Measurements from ENCODE around the gene S100P. TPM values are rescaled to one million over a fixed set of nuclear protein-coding genes. Genes with fewer than 3 reads are reported as not detected.

Gene S100P
- total RNA-seq, 1 donor from 2014 or later: 16.1 TPM

- intact Hi-C loops (cut with DNase I): no loop called here
Observed at GRCh38 chr4:6660430-6660829, 33.2 kb upstream of the S100P start.

GRCh38 chr4:6662591-6662990 is 31.1 kb upstream of the S100P start:
- intact Hi-C loops (cut with DNase I): no loop called here
- no peaks in the 10 kb centered on the region for H3K9me3 ChIP-seq
- no peaks in the 10 kb centered on the region for H3K36me3 ChIP-seq
- ATAC-seq (no peak), DNase-seq (no peak)
- H3K27ac ChIP-seq: no peak overlapping the region
- TF ChIP-seq CTCF (IDR thresholded peaks at IDR 0.05): no peak
- H3K27me3 ChIP-seq (ENCODE audit: low read depth): peaks cover 28% of the 10 kb centered on the region
- peaks cover 24% of the 10 kb centered on the region for H3K4me1 ChIP-seq
- H3K4me3 ChIP-seq: no peak overlapping the region

More at GRCh38 chr4:6660430-6660829, 33.2 kb upstream of the S100P start:
- no peak for ATAC-seq
- no peaks in the 10 kb centered on the region for H3K9me3 ChIP-seq
- H3K36me3 ChIP-seq: no peaks in the 10 kb centered on the region
- H3K4me3 ChIP-seq: no peak overlapping the region
- no peak overlapping the region for H3K27ac ChIP-seq
- DNase-seq: no peak
- peaks cover 24% of the 10 kb centered on the region for H3K27me3 ChIP-seq (ENCODE audit: low read depth)
- peaks cover 24% of the 10 kb centered on the region for H3K4me1 ChIP-seq
- TF ChIP-seq CTCF (IDR thresholded peaks at IDR 0.05): no peak

GRCh38 chr4:6663596-6664393 is 29.9 kb upstream of the S100P start:
- intact Hi-C loops (cut with DNase I): no loop called here
- DNase-seq: no peak
- Histone ChIP-seq H3K4me3 (peak overlapping the region; percentile 38), H3K27me3 (ENCODE audit: low read depth) (peaks cover 28% of the 10 kb centered on the region), H3K9me3 (no peaks in the 10 kb centered on the region), H3K36me3 (no peaks in the 10 kb centered on the region), H3K4me1 (peaks cover 19% of the 10 kb centered on the region), H3K27ac (no peak overlapping the region)
- no peak for TF ChIP-seq CTCF (IDR thresholded peaks at IDR 0.05)
- ATAC-seq: peak in 1 of 2 donors; percentile 29

GRCh38 chr4:6665320-6665654 is 28.4 kb upstream of the S100P start:
- no peak overlapping the region for H3K4me3 ChIP-seq
- DNase-seq (no peak), ATAC-seq (no peak)
- H3K36me3 ChIP-seq: no peaks in the 10 kb centered on the region
- intact Hi-C loops (cut with DNase I): no loop called here
- TF ChIP-seq CTCF (IDR thresholded peaks at IDR 0.05): no peak
- peaks cover 24% of the 10 kb centered on the region for H3K27me3 ChIP-seq (ENCODE audit: low read depth)
- H3K9me3 ChIP-seq: no peaks in the 10 kb centered on the region
- no peak overlapping the region for H3K27ac ChIP-seq
- H3K4me1 ChIP-seq: peaks cover 13% of the 10 kb centered on the region

GRCh38 chr4:6668391-6668790 is 25.3 kb upstream of the S100P start:
- Histone ChIP-seq H3K27me3 (ENCODE audit: low read depth) (peaks cover 21% of the 10 kb centered on the region), H3K27ac (no peak overlapping the region), H3K4me1 (peaks cover 13% of the 10 kb centered on the region), H3K4me3 (no peak overlapping the region), H3K9me3 (no peaks in the 10 kb centered on the region), H3K36me3 (no peaks in the 10 kb centered on the region)
- intact Hi-C loops (cut with DNase I): no loop called here
- TF ChIP-seq CTCF (IDR thresholded peaks at IDR 0.05): no peak
- DNase-seq (no peak), ATAC-seq (no peak)
